Erythroblast (primary cell): ENCODE results near the gene RBPJ.

ENCODE experiments used
- GATA1 ChIP-seq: IDR thresholded peaks from 2 replicates; pipeline ENCODE4 v1.6.1; 2011; ENCODE audit warnings: low read depth, mild to moderate bottlenecking, control low read depth, low read length, moderate library complexity
- POLR2A ChIP-seq: IDR thresholded peaks from 2 replicates; pipeline ENCODE4 v1.6.1; 2011; ENCODE audit warnings: mild to moderate bottlenecking, low read length

DNA sequence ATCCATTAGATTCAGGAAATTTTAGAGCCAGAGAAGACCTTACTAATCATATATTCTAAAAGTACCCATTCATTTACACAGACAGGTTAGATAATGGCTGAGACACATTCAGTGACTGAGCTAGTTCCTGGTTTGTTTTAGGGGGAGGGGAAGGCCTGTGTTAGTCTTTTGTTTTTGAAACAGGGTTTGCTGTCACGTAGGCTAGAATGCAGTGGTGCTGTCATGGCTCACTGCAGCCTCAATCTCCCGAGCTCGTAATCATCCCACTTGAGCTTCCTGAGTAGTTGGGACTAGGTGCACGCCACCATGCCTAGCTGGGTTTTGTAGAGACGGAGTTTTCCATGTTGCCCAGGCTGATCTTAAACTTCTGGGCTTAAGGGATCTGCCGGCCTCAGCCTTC, 10.1 kb downstream of the RBPJ start:
- TF ChIP-seq POLR2A = no peak
- TF ChIP-seq GATA1 = no peak
